Measurements from ENCODE around the gene CLIP4.

GRCh38 chr2:29159125-29159524 lies 43.9 kb downstream of the CLIP4 start:
- TF ChIP-seq CTCF (IDR thresholded peaks at IDR 0.05 in 8 of 11, conservative IDR thresholded peaks at IDR 0.05 in 3 of 11) (no peak), POLR2A (IDR thresholded peaks at IDR 0.05) (no peak)
